GM18873 (cell line): ENCODE data around the gene P2RX3.
"Not testable (repeated sequence)": the region's sequence is repeated elsewhere in the genome, so short reads cannot be mapped to it uniquely, and the experiment has no call there.

Experiments used
- ATAC-seq: cut with Tn5 transposase; IDR thresholded peaks from one replicate; pipeline ENCODE4 v1.9.1; 2021; ENCODE audit warnings: mild to moderate bottlenecking, moderate library complexity, moderate number of reproducible peaks; ENCODE audit not compliant: unreplicated experiment, low FRiP score

The P2RX3 gene

GRCh38 chr11:57347336-57347735 is 9.2 kb downstream of the P2RX3 start:
- no peak for ATAC-seq

GRCh38 chr11:57348052-57348451 is 9.9 kb downstream of the P2RX3 start:
- ATAC-seq = no peak

GRCh38 chr11:57348636-57349313 is 10.6 kb downstream of the P2RX3 start:
- no peak for ATAC-seq

- ATAC-seq = no peak
Observed at GRCh38 chr11:57349491-57350274, 11.5 kb downstream of the P2RX3 start.

- ATAC-seq = no peak
Observed at GRCh38 chr11:57353036-57353435, 14.9 kb downstream of the P2RX3 start.

GRCh38 chr11:57353446-57353845 is 15.3 kb downstream of the P2RX3 start:
- ATAC-seq = no peak

- no peak for ATAC-seq
Observed at GRCh38 chr11:57353852-57354251, 15.7 kb downstream of the P2RX3 start.

GRCh38 chr11:57354699-57355098 is 16.5 kb downstream of the P2RX3 start:
- ATAC-seq = no peak

GRCh38 chr11:57356268-57356667 is 18.1 kb downstream of the P2RX3 start:
- ATAC-seq = no peak

GRCh38 chr11:57357310-57357709 is 19.2 kb downstream of the P2RX3 start:
- no peak for ATAC-seq

- ATAC-seq = no peak
Observed at GRCh38 chr11:57357856-57358255, 19.7 kb downstream of the P2RX3 start.

GRCh38 chr11:57358543-57358961 is 20.4 kb downstream of the P2RX3 start:
- no peak for ATAC-seq

- no peak for ATAC-seq
Observed at GRCh38 chr11:57358991-57359390, 20.8 kb downstream of the P2RX3 start.

- ATAC-seq = no peak
Observed at GRCh38 chr11:57359396-57359795, 21.2 kb downstream of the P2RX3 start.

GRCh38 chr11:57359896-57360690 is 21.9 kb downstream of the P2RX3 start:
- ATAC-seq = no peak

GRCh38 chr11:57360991-57361390 is 22.8 kb downstream of the P2RX3 start:
- no peak for ATAC-seq

- ATAC-seq = not testable (repeated sequence)
Observed at GRCh38 chr11:57361420-57361819, 23.3 kb downstream of the P2RX3 start.

GRCh38 chr11:57361926-57362325 is 23.8 kb downstream of the P2RX3 start:
- ATAC-seq = no peak

GRCh38 chr11:57363131-57364080 is 25.3 kb downstream of the P2RX3 start:
- ATAC-seq = no peak
